HCT116 (cell line): Measurements from ENCODE around the gene NTSR1. TPM values are rescaled to one million over a fixed set of nuclear protein-coding genes. Genes with fewer than 3 reads are reported as not detected.

Source experiments
- ATAC-seq: fragments of 200-7000 bp; cut with Tn5 transposase; 2 replicates; pipeline ENCODE4 v1.9.1; 2020; ENCODE audit warnings: mild to moderate bottlenecking, moderate library complexity
- BruUV-seq: library from RNA; stranded (reverse); fragments of 400-500 nt; replicated peaks from 2 replicates; lab custom pipeline; 2021; lab: Mats Ljungman, UMichigan
- CTCF ChIA-PET: fragments of 300-600 bp; sonication (Branson Sonifier 250); formaldehyde crosslinking; loops from one replicate; lab custom pipeline; 2021; ENCODE audit warnings: antibody characterized with exemption; lab: Charles Lee
- POLR2A ChIA-PET: fragments of 300-600, 350-600 bp; sonication (Branson Sonifier 250); formaldehyde crosslinking; loops from one replicate; lab custom pipeline; 2021; ENCODE audit warnings: antibody characterized with exemption; lab: Charles Lee
- RAD21 ChIA-PET, 2 experiments: fragments of 300-600 bp; sonication (Branson Sonifier 250); formaldehyde crosslinking; loops; one replicate each; lab custom pipeline; 2023; ENCODE audit warnings: low total read pairs in 2 of 2; ENCODE audit not compliant: uncharacterized antibody in 2 of 2, unreplicated experiment in 2 of 2, low non-redundant PET in 1 of 2; lab: Charles Lee
- DNase-seq: peaks from one replicate; pipeline ENCODE4 v3.0.0-alpha.2; 2010; ENCODE audit warnings: low read depth, low spot score
- H2AFZ ChIP-seq: fragments of 200-600 bp; shearing (Covaris generic), sonication (generic); 2 replicates; pipeline ENCODE4 v1.6.1; 2017; ENCODE audit warnings: low read depth, mixed run types, mixed read lengths, antibody characterized with exemption, low read length; ENCODE audit not compliant: poor library complexity, severe bottlenecking
- H3K27ac ChIP-seq: 2 replicates; pipeline ENCODE4 v1.5.1; 2012; ENCODE audit warnings: low read depth, low read length
- H3K27me3 ChIP-seq: fragments of 200-600 bp; sonication (generic); 2 replicates; pipeline ENCODE4 v1.6.1; 2016; ENCODE audit warnings: mixed run types, low read length, mixed read lengths; ENCODE audit not compliant: insufficient read depth
- H3K36me3 ChIP-seq, 2 experiments: fragments of 200-500 bp in 1 of 2; fragments of 200-600 bp in 1 of 2; sonication (Bioruptor generic) in 1 of 2; sonication (generic) in 1 of 2; 2 replicates each; pipeline versions ENCODE4 v1.5.1 to v1.6.1; 2014 to 2016; ENCODE audit warnings: low read length in 2 of 2, inconsistent platforms in 1 of 2, mixed read lengths in 1 of 2, mixed run types in 1 of 2; ENCODE audit not compliant: insufficient read depth in 2 of 2, control insufficient read depth in 1 of 2
- H3K4me1 ChIP-seq, 2 experiments: fragments of 200-600 bp in 1 of 2; sonication (generic) in 1 of 2; 2 replicates each; pipeline versions ENCODE4 v1.5.1 to v1.6.1; 2012 to 2017; ENCODE audit warnings: low read length in 2 of 2, inconsistent platforms in 1 of 2, mild to moderate bottlenecking in 1 of 2, mixed read lengths in 1 of 2, mixed run types in 1 of 2, moderate library complexity in 1 of 2; ENCODE audit not compliant: insufficient read depth in 2 of 2, control insufficient read depth in 1 of 2
- H3K4me2 ChIP-seq: fragments of 200-600 bp; sonication (generic); 2 replicates; pipeline ENCODE4 v1.6.1; 2017; ENCODE audit warnings: mixed run types, low read length, mixed read lengths
- H3K4me3 ChIP-seq, 2 experiments: fragments of 200-600 bp in 1 of 2; sonication (generic) in 1 of 2; replicated peaks in 1 of 2; 2 replicates each; pipeline ENCODE4 v1.5.1; 2011 to 2016; ENCODE audit warnings: low read length in 2 of 2, control low read depth in 1 of 2, low read depth in 1 of 2, mild to moderate bottlenecking in 1 of 2, mixed read lengths in 1 of 2, mixed run types in 1 of 2
- H3K79me2 ChIP-seq: fragments of 200-600 bp; sonication (generic); 2 replicates; pipeline ENCODE4 v1.6.1; 2017; ENCODE audit warnings: mild to moderate bottlenecking, mixed run types, low read length, moderate library complexity, mixed read lengths; ENCODE audit not compliant: insufficient read depth
- H3K9ac ChIP-seq: fragments of 200-600 bp; sonication (generic); 2 replicates; pipeline ENCODE4 v1.6.1; 2016; ENCODE audit warnings: low read length, mixed read lengths
- H3K9me2 ChIP-seq: fragments of 200-600 bp; sonication (generic), shearing (Covaris generic); 2 replicates; pipeline ENCODE4 v1.6.1; 2017; ENCODE audit warnings: mixed run types, mild to moderate bottlenecking, moderate library complexity; ENCODE audit not compliant: insufficient read depth
- H3K9me3 ChIP-seq, 2 experiments: fragments of 200-500 bp in 1 of 2; fragments of 200-600 bp in 1 of 2; sonication (Bioruptor generic) in 1 of 2; sonication (generic) in 1 of 2; 2 replicates each; pipeline ENCODE4 v1.6.1; 2014 to 2017; ENCODE audit warnings: low read length in 2 of 2, mixed read lengths in 2 of 2, inconsistent platforms in 1 of 2, low read depth in 1 of 2, mild to moderate bottlenecking in 1 of 2, mixed run types in 1 of 2, moderate library complexity in 1 of 2; ENCODE audit not compliant: control insufficient read depth in 1 of 2, insufficient read depth in 1 of 2
- H4K20me1 ChIP-seq: fragments of 200-600 bp; sonication (generic), shearing (Covaris generic); 2 replicates; pipeline ENCODE4 v1.6.1; 2017; ENCODE audit warnings: mixed run types, mild to moderate bottlenecking, moderate library complexity; ENCODE audit not compliant: insufficient read depth
- CBX3 ChIP-seq: IDR thresholded peaks from 2 replicates; pipeline ENCODE4 v1.6.1; 2012; ENCODE audit warnings: low read depth
- CTCF ChIP-seq, 3 experiments: fragments of 200-600 bp in 1 of 3; sonication (generic) in 1 of 3; IDR thresholded peaks in 2 of 3; conservative IDR thresholded peaks in 1 of 3; 2 replicates each; pipeline ENCODE4 v1.5.1; 2012 to 2017; ENCODE audit warnings: low read depth in 2 of 3, low read length in 2 of 3, antibody characterized with exemption in 1 of 3, borderline replicate concordance in 1 of 3, control low read depth in 1 of 3, mild to moderate bottlenecking in 1 of 3, mixed read lengths in 1 of 3, mixed run types in 1 of 3, moderate library complexity in 1 of 3; ENCODE audit not compliant: insufficient read depth in 1 of 3
- EGR1 ChIP-seq: IDR thresholded peaks from 2 replicates; pipeline ENCODE4 v1.6.1; 2012; ENCODE audit warnings: low read depth
- ELF1 ChIP-seq: IDR thresholded peaks from 2 replicates; pipeline ENCODE4 v1.6.1; 2012; ENCODE audit warnings: low read depth, borderline replicate concordance
- EZH2 ChIP-seq: fragments of 200-600 bp; sonication (generic); IDR thresholded peaks from 2 replicates; pipeline ENCODE4 v1.6.1; 2017; ENCODE audit warnings: antibody characterized with exemption, mixed run types
- EZH2phosphoT487 ChIP-seq: fragments of 200-600 bp; IDR thresholded peaks from 2 replicates; pipeline ENCODE4 v1.6.1; 2018; ENCODE audit warnings: antibody characterized with exemption, borderline replicate concordance
- POLR2A ChIP-seq: IDR thresholded peaks from 2 replicates; pipeline ENCODE4 v1.7.0; 2011; ENCODE audit warnings: borderline replicate concordance; ENCODE audit not compliant: insufficient read depth, insufficient read length; ENCODE audit errors: extremely low read depth
- SP1 ChIP-seq: IDR thresholded peaks from 2 replicates; pipeline ENCODE4 v1.6.1; 2012; ENCODE audit warnings: low read depth
- TCF7L2 ChIP-seq: IDR thresholded peaks from 2 replicates; pipeline ENCODE4 v1.7.0; 2011; ENCODE audit warnings: borderline replicate concordance, inconsistent platforms; ENCODE audit not compliant: insufficient read depth, insufficient read length; ENCODE audit errors: extremely low read depth
- ZFX ChIP-seq: fragments of 450-650 bp; IDR thresholded peaks from 2 replicates; pipeline ENCODE4 v1.6.1; 2017
- intact Hi-C: fragments of 100-400 bp; cut with micrococcal nuclease; formaldehyde crosslinking; loops from 2 replicates; pipeline ENCODE4 v1.10.0; 2022
- total RNA-seq: library from RNA; stranded (reverse); gene quantifications from one replicate; pipeline ENCODE4 v1.2.1, GENCODE V29; 2021; ENCODE audit not compliant: unreplicated experiment
- TF ChIP-seq, protein P1 (sequence below): IDR thresholded peaks from 2 replicates; pipeline ENCODE4 v1.6.1; 2012

NTSR1 gene
- total RNA-seq, 1 experiment from 2014 or later = 187 TPM

DNA sequence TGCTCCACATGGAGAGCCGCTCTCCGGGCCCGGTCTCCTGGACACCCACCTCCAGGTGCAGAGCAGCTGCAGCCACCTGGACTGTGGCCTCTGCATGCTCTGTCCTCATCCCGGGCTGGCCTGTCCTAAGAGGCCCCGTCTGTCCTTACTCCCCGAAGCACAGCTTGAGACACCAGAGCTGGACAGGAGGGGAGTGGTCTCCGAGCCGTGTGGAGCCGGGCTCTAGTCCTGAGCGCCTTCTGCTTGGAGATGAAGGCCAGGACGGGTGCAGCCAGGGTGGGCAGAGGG lies 6.7 kb upstream of the NTSR1 start:
- TF ChIP-seq EGR1 = no peak
- no peak for TF ChIP-seq SP1
- TF ChIP-seq ELF1 = no peak
- TF ChIP-seq TCF7L2 = no peak
- TF ChIP-seq, protein P1, sequence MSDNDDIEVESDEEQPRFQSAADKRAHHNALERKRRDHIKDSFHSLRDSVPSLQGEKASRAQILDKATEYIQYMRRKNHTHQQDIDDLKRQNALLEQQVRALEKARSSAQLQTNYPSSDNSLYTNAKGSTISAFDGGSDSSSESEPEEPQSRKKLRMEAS = no peak
- TF ChIP-seq CTCF (IDR thresholded peaks at IDR 0.05 in 2 of 3, conservative IDR thresholded peaks at IDR 0.05 in 1 of 3; ENCODE audit: borderline replicate concordance in 1 of 3, insufficient read depth in 1 of 3, low read depth in 2 of 3, low read length in 2 of 3) = no peak
- TF ChIP-seq CBX3 = no peak
- no peak for TF ChIP-seq ZFX
- no peak for TF ChIP-seq EZH2
- TF ChIP-seq EZH2phosphoT487 = no peak
- no peak for TF ChIP-seq POLR2A
- Histone ChIP-seq H3K4me1 (peaks cover 45 to 67% of the 10 kb centered on the region in 2 experiments), H3K9me2 (no peaks in the 10 kb centered on the region), H4K20me1 (no peaks in the 10 kb centered on the region), H3K9ac (no peak overlapping the region), H3K4me2 (no peak overlapping the region), H3K9me3 (no peaks in the 10 kb centered on the region), H3K36me3 (no peaks in the 10 kb centered on the region), H3K27me3 (no peaks in the 10 kb centered on the region), H3K79me2 (peaks cover 20% of the 10 kb centered on the region; the same call in 1 of the 2 replicates), H3K4me3 (no peak overlapping the region), H2AFZ (no peak overlapping the region), H3K27ac (no peak overlapping the region; the same call in 1 of the 2 replicates)
- ChIA-PET POLR2A (no interaction called here), RAD21 (no interaction called here), CTCF (no interaction called here)
- no TSS peak for BruUV-seq
- no peak for DNase-seq
- intact Hi-C loops = no loop called here
- ATAC-seq = no peak
